Activated T-cell treated with anti-CD3 and anti-CD28 coated beads, Interleukin-2, amount 50 U/mL, for 24 hours (primary cell): Measurements from ENCODE around the gene TMEM250.
"Not testable (repeated sequence)": the region's sequence is repeated elsewhere in the genome, so short reads cannot be mapped to it uniquely, and the experiment has no call there.

Experiments
- DNase-seq: peaks from one replicate; pipeline ENCODE4 v3.0.0-alpha.2; 2020
- H3K27ac Mint-ChIP-seq: 2 replicates; pipeline ENCODE4 v1.8.0; 2020; ENCODE audit warnings: mild to moderate bottlenecking, mixed read lengths
- H3K27me3 Mint-ChIP-seq: 2 replicates; pipeline ENCODE4 v1.8.0; 2020; ENCODE audit warnings: mixed read lengths
- H3K36me3 Mint-ChIP-seq: 2 replicates; pipeline ENCODE4 v1.8.0; 2020; ENCODE audit warnings: low read depth, mixed read lengths
- H3K4me1 Mint-ChIP-seq: 2 replicates; pipeline ENCODE4 v1.8.0; 2020; ENCODE audit warnings: low read depth, mixed read lengths
- H3K4me3 Mint-ChIP-seq: 2 replicates; pipeline ENCODE4 v1.8.0; 2020; ENCODE audit warnings: mild to moderate bottlenecking, moderate library complexity, mixed read lengths
- H3K9me3 Mint-ChIP-seq: 2 replicates; pipeline ENCODE4 v1.8.0; 2020; ENCODE audit warnings: mixed read lengths

The TMEM250 gene

GRCh38 chr9:136151214-136151804, 32.6 kb upstream of the TMEM250 start:
- no peak overlapping the region for H3K4me3 Mint-ChIP-seq
- no peak for DNase-seq
- no peaks in the 10 kb centered on the region for H3K4me1 Mint-ChIP-seq
- no peak overlapping the region for H3K27ac Mint-ChIP-seq
- peaks cover 9% of the 10 kb centered on the region for H3K27me3 Mint-ChIP-seq
- H3K9me3 Mint-ChIP-seq, result no peaks in the 10 kb centered on the region
- no peaks in the 10 kb centered on the region for H3K36me3 Mint-ChIP-seq

GRCh38 chr9:136150664-136151213, 32.1 kb upstream of the TMEM250 start:
- not testable (repeated sequence) for H3K4me3 Mint-ChIP-seq, H3K27ac Mint-ChIP-seq, H3K9me3 Mint-ChIP-seq, H3K4me1 Mint-ChIP-seq, DNase-seq, H3K36me3 Mint-ChIP-seq
- H3K27me3 Mint-ChIP-seq, result peaks cover 13% of the 10 kb centered on the region

GRCh38 chr9:136149853-136150252, 31.2 kb upstream of the TMEM250 start:
- H3K27me3 Mint-ChIP-seq, result peaks cover 17% of the 10 kb centered on the region
- H3K4me1 Mint-ChIP-seq, result no peaks in the 10 kb centered on the region
- no peak overlapping the region for H3K27ac Mint-ChIP-seq
- no peak for DNase-seq
- H3K4me3 Mint-ChIP-seq, result no peak overlapping the region
- no peaks in the 10 kb centered on the region for H3K9me3 Mint-ChIP-seq
- H3K36me3 Mint-ChIP-seq, result no peaks in the 10 kb centered on the region

- Mint-ChIP-seq H3K4me1 (no peaks in the 10 kb centered on the region), H3K27me3 (peaks cover 19% of the 10 kb centered on the region), H3K27ac (no peak overlapping the region), H3K9me3 (no peaks in the 10 kb centered on the region), H3K36me3 (no peaks in the 10 kb centered on the region), H3K4me3 (no peak overlapping the region)
- no peak for DNase-seq
Observed at GRCh38 chr9:136149337-136149736, 30.7 kb upstream of the TMEM250 start.

- Mint-ChIP-seq H3K9me3 (no peaks in the 10 kb centered on the region), H3K27me3 (peaks cover 25% of the 10 kb centered on the region), H3K27ac (no peak overlapping the region), H3K36me3 (no peaks in the 10 kb centered on the region), H3K4me3 (no peak overlapping the region), H3K4me1 (no peaks in the 10 kb centered on the region)
- no peak for DNase-seq
Observed at GRCh38 chr9:136148766-136149165, 30.1 kb upstream of the TMEM250 start.

DNA sequence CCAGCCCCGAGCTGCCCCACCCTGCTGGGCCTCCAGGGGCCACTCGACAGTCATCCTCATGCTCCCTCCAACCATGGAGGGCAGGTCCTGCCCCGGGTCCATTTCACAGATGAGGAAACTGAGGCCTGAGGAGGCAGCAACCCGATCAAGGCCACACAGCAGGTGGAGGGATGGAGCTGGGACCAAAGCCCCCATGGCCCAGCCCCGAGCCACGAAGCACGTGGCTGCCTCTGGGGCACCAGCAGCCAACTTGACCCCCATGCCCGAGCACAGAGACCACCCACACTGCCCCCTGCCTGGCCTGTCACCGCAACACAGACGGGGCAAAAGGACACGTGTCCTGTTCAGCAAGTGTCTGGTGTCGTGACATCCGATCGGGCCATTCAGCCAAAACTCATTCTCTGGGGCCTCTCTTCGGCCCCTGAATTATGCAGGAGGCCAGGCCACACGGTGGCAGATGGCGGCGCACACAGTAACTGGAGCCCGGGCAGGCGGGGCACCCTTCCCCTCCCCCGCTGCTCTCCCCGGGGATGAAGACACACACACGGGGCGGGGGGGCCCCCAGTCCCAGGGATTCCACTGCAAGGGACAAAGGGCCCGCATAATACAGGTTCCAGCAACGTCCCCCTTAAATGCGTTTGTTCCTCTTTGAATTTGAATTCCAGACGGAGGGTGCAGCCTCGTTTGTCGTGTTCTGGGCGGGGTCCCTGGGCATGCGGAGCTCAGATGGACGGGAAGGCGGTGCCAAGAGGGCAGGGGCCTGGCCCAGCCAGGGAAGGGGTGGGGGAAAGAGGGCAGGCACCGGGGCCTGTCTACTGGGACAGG, 29.4 kb upstream of the TMEM250 start:
- Mint-ChIP-seq H3K4me1 (no peaks in the 10 kb centered on the region), H3K27me3 (peaks cover 25% of the 10 kb centered on the region), H3K9me3 (no peaks in the 10 kb centered on the region), H3K27ac (no peak overlapping the region), H3K4me3 (no peak overlapping the region), H3K36me3 (no peaks in the 10 kb centered on the region)
- DNase-seq, result no peak

DNA sequence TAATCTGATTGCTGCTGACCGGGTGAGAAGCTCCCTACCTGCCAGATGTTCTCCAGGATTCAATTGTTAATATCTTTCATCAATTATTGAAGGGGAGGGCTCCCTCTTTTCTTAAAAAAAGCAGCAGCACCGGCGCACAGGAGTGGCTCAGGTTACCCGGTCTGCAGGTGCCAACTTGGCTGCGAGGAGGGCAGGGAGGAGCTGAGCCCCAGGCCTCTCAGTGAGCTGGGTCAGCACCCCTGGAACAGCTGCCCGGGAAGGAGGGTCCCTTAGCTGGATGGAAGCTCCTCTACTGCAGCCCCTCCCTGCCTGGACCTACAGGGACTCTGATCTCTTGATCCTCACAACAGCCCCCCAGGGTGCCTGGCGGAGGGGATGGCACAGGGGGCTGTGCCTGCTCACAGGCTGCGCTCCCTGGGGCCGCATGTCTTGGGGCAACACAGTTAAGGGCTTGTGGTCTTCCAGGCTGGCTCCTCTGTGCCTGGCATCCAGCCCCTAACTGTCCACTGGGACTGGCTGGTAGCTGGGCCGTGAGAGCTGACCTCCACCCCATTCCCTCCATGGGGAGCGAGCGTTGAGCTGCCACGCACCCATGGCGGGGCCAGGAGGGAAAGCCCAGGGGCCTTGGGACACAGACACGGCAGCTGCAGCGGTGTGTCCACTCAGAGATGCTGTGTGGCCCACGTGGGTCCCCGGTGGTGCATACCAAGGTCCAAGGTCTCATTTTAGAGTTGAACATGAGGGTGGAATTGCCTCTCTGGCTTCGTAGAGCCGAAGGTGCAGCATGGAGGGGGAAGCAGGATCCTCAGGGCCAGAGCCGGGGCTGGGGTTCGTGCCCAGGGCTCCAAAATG, 28.6 kb upstream of the TMEM250 start:
- Mint-ChIP-seq H3K4me1 (no peaks in the 10 kb centered on the region), H3K27me3 (peaks cover 25% of the 10 kb centered on the region), H3K36me3 (no peaks in the 10 kb centered on the region), H3K27ac (no peak overlapping the region), H3K9me3 (no peaks in the 10 kb centered on the region), H3K4me3 (no peak overlapping the region)
- no peak for DNase-seq

DNA sequence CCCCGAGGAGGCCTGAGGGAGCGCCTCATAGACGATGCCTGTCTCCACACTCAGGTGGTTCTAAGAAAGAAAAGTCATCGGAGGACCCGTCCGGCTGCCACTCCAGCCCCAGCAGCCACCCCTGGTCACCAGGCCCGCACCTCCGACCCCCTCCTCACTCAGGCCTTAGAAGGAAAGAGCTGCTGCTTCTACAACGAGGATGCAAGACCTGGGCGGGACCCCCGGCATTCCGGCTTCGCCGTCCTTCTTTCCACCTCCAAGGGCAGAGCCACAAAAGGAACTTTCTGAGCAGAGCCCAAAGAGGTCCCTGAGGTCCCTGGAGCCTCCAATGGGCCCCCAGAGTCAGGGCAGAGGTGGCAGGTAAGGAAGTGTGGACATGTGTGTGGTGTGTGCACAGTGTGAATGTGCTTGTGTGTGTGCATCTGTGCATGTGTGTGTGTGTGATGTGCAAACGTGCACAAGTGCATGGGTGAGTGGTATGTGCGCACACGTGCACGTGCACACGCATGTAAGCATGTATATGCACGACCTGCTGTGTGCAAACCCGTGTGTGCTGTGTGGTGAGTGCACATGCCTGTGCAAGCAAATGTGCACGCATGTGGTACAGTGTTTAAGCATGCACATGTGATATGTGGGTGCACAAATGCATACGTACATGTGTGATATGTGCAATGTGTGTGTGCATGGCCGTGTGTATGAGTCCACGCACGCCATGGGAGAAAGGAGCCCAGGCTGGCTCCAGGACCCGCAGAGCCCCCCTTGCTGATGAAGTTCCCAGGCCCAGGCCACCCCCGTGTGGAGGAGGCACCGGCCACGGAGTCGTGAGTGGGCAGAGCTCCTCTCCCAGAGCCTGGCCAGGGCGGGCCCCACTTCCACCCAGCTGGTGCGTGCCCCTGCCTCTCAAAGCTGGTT, 27.7 kb upstream of the TMEM250 start:
- no peak for DNase-seq
- no peak overlapping the region for H3K27ac Mint-ChIP-seq
- H3K4me3 Mint-ChIP-seq, result no peak overlapping the region
- no peaks in the 10 kb centered on the region for H3K36me3 Mint-ChIP-seq
- no peaks in the 10 kb centered on the region for H3K9me3 Mint-ChIP-seq
- H3K4me1 Mint-ChIP-seq, result no peaks in the 10 kb centered on the region
- H3K27me3 Mint-ChIP-seq, result peaks cover 25% of the 10 kb centered on the region

GRCh38 chr9:136145580-136145979, 26.9 kb upstream of the TMEM250 start:
- H3K4me3 Mint-ChIP-seq, result no peak overlapping the region
- DNase-seq, result no peak
- H3K27ac Mint-ChIP-seq, result no peak overlapping the region
- no peaks in the 10 kb centered on the region for H3K36me3 Mint-ChIP-seq
- H3K9me3 Mint-ChIP-seq, result no peaks in the 10 kb centered on the region
- H3K4me1 Mint-ChIP-seq, result no peaks in the 10 kb centered on the region
- H3K27me3 Mint-ChIP-seq, result peaks cover 25% of the 10 kb centered on the region

DNA sequence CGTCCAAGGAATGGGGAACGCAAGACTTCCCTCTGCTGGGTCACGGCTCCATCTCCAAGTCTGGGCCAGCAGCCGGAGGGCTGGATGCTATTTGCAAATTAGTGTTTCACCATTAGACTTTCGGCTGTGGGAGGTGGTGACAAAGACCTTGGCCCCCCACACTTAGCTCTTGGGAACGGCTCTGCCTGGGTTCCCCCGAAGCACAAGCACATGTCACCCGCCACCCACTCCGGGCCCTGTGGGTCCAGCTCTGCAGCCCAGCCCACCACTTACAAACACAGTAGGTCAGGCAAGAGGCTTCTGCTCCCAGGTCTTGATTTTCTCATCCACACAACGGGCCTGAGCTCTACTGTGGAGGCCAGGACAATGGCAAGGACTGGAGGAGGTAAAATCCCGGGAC, 25.8 kb upstream of the TMEM250 start:
- no peak for DNase-seq
- H3K36me3 Mint-ChIP-seq, result no peaks in the 10 kb centered on the region
- H3K27ac Mint-ChIP-seq, result no peak overlapping the region
- no peaks in the 10 kb centered on the region for H3K9me3 Mint-ChIP-seq
- H3K4me3 Mint-ChIP-seq, result no peak overlapping the region
- H3K4me1 Mint-ChIP-seq, result no peaks in the 10 kb centered on the region
- peaks cover 25% of the 10 kb centered on the region for H3K27me3 Mint-ChIP-seq

DNA sequence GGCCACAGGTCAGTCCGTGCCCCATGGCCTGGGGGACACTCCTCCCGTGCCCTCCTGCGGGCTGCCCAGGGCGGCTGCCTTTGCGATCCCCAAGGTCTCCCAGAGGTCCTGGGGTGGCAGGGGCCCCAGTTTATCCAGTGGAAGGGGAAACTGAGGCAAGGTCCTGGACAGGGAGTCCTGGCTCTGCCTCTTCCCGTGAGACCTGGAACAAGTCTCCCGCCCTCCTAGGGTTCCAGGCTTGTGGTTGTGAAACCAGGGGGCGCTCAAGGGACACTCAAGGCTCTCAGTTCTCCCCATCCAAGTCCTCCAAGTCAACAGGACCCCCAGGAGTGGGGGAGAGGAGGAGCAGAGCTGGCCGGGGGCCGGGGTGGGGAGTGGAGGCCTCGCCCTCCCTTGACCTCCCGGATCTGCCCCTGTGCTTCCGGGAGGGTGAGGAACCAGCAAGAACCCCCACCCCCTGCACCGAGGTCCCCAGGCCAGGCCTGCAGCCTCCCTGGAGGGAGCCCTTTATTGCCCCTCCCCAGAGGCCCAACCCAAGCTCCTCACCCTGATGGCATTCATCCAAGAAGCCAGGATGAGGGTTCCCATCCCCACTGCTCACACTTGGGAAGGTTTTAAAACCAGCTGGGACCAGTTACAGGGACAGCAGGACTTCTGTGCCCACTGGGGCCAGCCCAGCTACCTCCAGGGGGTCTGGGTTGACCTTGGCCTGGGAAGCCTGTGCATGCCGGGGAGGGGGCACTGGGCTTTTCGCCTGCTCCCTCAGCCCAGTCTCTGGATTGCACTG, 24.7 kb upstream of the TMEM250 start:
- peaks cover 29% of the 10 kb centered on the region for H3K27me3 Mint-ChIP-seq
- no peak overlapping the region for H3K4me3 Mint-ChIP-seq
- H3K27ac Mint-ChIP-seq, result no peak overlapping the region
- H3K4me1 Mint-ChIP-seq, result no peaks in the 10 kb centered on the region
- no peaks in the 10 kb centered on the region for H3K9me3 Mint-ChIP-seq
- DNase-seq, result no peak
- H3K36me3 Mint-ChIP-seq, result no peaks in the 10 kb centered on the region

DNA sequence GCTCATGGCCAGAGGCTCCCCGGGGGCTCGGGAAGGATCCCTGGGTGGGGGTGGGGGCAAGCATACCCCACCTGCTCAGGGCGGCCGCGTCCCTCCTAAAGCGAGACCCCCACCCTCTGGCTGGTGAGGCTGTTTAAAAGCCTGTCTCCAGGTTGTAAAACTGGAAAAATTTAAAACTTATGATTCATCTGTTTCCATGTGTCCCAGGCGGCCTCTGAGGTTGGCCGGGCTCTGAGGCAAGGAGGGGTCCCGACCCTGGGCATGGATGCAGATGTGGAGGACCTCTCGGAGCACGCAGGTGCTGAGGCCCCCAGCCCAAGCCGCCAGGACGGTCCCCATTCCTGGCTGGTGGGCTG, 24.2 kb upstream of the TMEM250 start:
- peaks cover 30% of the 10 kb centered on the region for H3K27me3 Mint-ChIP-seq
- no peaks in the 10 kb centered on the region for H3K4me1 Mint-ChIP-seq
- no peaks in the 10 kb centered on the region for H3K9me3 Mint-ChIP-seq
- H3K4me3 Mint-ChIP-seq, result no peak overlapping the region
- H3K36me3 Mint-ChIP-seq, result no peaks in the 10 kb centered on the region
- no peak for DNase-seq
- no peak overlapping the region for H3K27ac Mint-ChIP-seq

GRCh38 chr9:136142414-136142796, 23.7 kb upstream of the TMEM250 start:
- no peak for DNase-seq
- Mint-ChIP-seq H3K27me3 (peaks cover 30% of the 10 kb centered on the region), H3K4me3 (no peak overlapping the region), H3K4me1 (no peaks in the 10 kb centered on the region), H3K27ac (no peak overlapping the region), H3K36me3 (no peaks in the 10 kb centered on the region), H3K9me3 (no peaks in the 10 kb centered on the region)
